ENCODE data around the gene GLRX.
"Not testable (repeated sequence)": the region's sequence is repeated elsewhere in the genome, so short reads cannot be mapped to it uniquely, and the experiment has no call there.

The GLRX gene

DNA sequence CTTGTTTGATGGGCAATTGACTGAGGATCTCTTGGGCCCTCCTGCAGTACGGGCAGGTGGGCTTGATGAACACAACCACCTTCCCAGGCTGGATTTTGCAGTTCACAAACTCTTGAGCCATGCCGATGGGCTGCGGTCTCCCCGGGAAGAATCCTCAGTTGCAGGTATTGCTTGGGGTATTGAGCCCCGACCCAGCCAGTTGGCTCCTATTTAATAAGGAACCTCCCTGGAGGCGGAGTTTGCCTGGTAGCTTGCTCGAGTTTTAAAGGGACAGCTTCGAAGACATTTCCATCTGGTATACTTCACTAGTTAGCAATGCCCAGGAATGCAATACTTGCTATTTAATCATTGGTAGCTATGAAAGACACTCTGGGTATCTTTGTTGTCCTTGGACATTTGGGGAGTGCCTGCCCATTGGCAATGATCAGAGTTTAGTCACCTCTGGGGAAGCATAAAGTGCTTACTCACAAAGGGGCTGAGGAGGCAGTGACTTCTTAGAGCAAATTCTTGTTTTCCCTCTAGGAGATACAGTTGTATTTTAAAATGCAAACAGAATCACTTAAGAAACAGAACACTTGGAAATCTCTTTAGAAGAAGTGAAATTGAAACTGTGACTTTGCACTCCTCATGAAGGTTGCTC, at the start of gene GLRX:
GLRX (minus strand) TSS at position 185 of the 640 bp plus-strand sequence; CDS start at position 121, 64 bp downstream.
- Histone ChIP-seq H3K4me2 (ENCODE audit: low read length) (peak within 1 kb of the TSS; percentile 92), H3K4me1 (peaks cover 35% of the 10 kb centered on the region), H3K27me3 (ENCODE audit: control insufficient read depth, insufficient read depth, low read length) (no peaks in the 10 kb centered on the region), H3K36me3 (ENCODE audit: control insufficient read depth, insufficient read depth, low read length) (no peaks in the 10 kb centered on the region), H3K9ac (peak within 1 kb of the TSS; percentile 9), H3K27ac (peak within 1 kb of the TSS; percentile 71), H3K9me3 (ENCODE audit: control insufficient read depth, low read length) (no peaks in the 10 kb centered on the region), H3K4me3 (ENCODE audit: low read depth, low read length) (peak within 1 kb of the TSS; percentile 98), H2AFZ (peak within 1 kb of the TSS; percentile 82), H3K79me2 (peaks cover 14% of the 10 kb centered on the region)
- no peak for TF ChIP-seq CTCF (IDR thresholded peaks at IDR 0.05)

DNA sequence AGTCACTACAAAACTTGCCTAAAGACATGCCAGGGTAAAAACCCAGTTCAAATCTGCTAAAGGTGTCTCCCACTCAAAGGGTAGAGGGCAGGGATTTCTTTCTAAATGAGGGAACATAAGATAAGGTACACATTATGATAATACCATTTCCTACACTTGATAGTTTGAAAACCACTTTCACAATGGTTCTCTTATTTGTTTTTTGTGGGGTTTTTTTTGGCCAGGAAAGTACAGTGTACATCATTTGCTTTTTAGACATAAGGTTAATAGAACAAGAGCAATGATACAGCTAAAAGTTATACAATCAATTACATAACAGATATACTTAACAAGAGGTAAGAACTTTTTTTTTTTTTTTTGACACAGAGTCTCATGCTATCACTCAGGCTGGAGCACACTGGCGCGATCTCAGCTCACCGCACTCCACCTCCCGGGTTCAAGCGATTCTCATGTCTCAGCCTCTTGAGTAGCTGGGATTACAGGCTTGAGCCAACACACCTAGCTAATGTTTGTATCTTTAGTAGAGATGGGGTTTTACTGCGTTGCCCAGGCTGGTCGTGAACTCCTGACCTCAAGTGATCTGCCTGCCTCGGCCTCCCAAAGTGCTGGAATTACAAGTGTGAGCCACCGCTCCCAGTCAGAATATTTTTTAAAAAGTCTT, 48.8 kb upstream of the GLRX start:
- H3K4me3 ChIP-seq (ENCODE audit: low read depth, low read length): no peak overlapping the region
- H3K27ac ChIP-seq: no peak overlapping the region
- peaks cover 8% of the 10 kb centered on the region for H3K4me1 ChIP-seq
- no peak overlapping the region for H3K4me2 ChIP-seq (ENCODE audit: low read length)
- no peak for TF ChIP-seq CTCF (IDR thresholded peaks at IDR 0.05)
- H3K36me3 ChIP-seq (ENCODE audit: control insufficient read depth, insufficient read depth, low read length): no peaks in the 10 kb centered on the region
- H3K27me3 ChIP-seq (ENCODE audit: control insufficient read depth, insufficient read depth, low read length): no peaks in the 10 kb centered on the region
- H3K9me3 ChIP-seq (ENCODE audit: control insufficient read depth, low read length): no peaks in the 10 kb centered on the region
- no peaks in the 10 kb centered on the region for H3K79me2 ChIP-seq
- no peak overlapping the region for H3K9ac ChIP-seq
- no peak overlapping the region for H2AFZ ChIP-seq

- no peaks in the 10 kb centered on the region for H3K9me3 ChIP-seq (ENCODE audit: control insufficient read depth, low read length)
- H3K4me1 ChIP-seq: peaks cover 8% of the 10 kb centered on the region
- no peak for TF ChIP-seq CTCF (IDR thresholded peaks at IDR 0.05)
- no peak overlapping the region for H3K4me3 ChIP-seq (ENCODE audit: low read depth, low read length)
- no peaks in the 10 kb centered on the region for H3K79me2 ChIP-seq
- H3K27me3 ChIP-seq (ENCODE audit: control insufficient read depth, insufficient read depth, low read length): no peaks in the 10 kb centered on the region
- H2AFZ ChIP-seq: peak overlapping the region; percentile 2
- no peaks in the 10 kb centered on the region for H3K36me3 ChIP-seq (ENCODE audit: control insufficient read depth, insufficient read depth, low read length)
- H3K27ac ChIP-seq: no peak overlapping the region
- no peak overlapping the region for H3K4me2 ChIP-seq (ENCODE audit: low read length)
- H3K9ac ChIP-seq: no peak overlapping the region
These were observed 47.7 kb upstream of the GLRX start for GRCh38 chr5:95870105-95870672.

GRCh38 chr5:95869173-95869855, 46.8 kb upstream of the GLRX start:
- H3K27ac ChIP-seq; H3K4me2 ChIP-seq (ENCODE audit: low read length); H3K36me3 ChIP-seq (ENCODE audit: control insufficient read depth, insufficient read depth, low read length); H2AFZ ChIP-seq; H3K79me2 ChIP-seq; H3K9ac ChIP-seq; H3K4me1 ChIP-seq; H3K4me3 ChIP-seq (ENCODE audit: low read depth, low read length); H3K27me3 ChIP-seq (ENCODE audit: control insufficient read depth, insufficient read depth, low read length); H3K9me3 ChIP-seq (ENCODE audit: control insufficient read depth, low read length): not testable (repeated sequence)

GRCh38 chr5:95868136-95868535, 45.6 kb upstream of the GLRX start:
- Histone ChIP-seq H3K9me3 (ENCODE audit: control insufficient read depth, low read length) (no peaks in the 10 kb centered on the region), H3K4me1 (peaks cover 12% of the 10 kb centered on the region), H3K4me3 (ENCODE audit: low read depth, low read length) (no peak overlapping the region), H3K4me2 (ENCODE audit: low read length) (no peak overlapping the region), H3K36me3 (ENCODE audit: control insufficient read depth, insufficient read depth, low read length) (no peaks in the 10 kb centered on the region), H3K27me3 (ENCODE audit: control insufficient read depth, insufficient read depth, low read length) (no peaks in the 10 kb centered on the region), H2AFZ (no peak overlapping the region), H3K9ac (no peak overlapping the region), H3K79me2 (no peaks in the 10 kb centered on the region), H3K27ac (no peak overlapping the region)
- no peak for TF ChIP-seq CTCF (IDR thresholded peaks at IDR 0.05)
